GM21515 (cell line): ENCODE data around the gene RRP1.

ENCODE experiments used
- ATAC-seq: cut with Tn5 transposase; IDR thresholded peaks from one replicate; pipeline ENCODE4 v1.9.1; 2021; ENCODE audit not compliant: unreplicated experiment

RRP1 gene, protein sequence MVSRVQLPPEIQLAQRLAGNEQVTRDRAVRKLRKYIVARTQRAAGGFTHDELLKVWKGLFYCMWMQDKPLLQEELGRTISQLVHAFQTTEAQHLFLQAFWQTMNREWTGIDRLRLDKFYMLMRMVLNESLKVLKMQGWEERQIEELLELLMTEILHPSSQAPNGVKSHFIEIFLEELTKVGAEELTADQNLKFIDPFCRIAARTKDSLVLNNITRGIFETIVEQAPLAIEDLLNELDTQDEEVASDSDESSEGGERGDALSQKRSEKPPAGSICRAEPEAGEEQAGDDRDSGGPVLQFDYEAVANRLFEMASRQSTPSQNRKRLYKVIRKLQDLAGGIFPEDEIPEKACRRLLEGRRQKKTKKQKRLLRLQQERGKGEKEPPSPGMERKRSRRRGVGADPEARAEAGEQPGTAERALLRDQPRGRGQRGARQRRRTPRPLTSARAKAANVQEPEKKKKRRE

DNA sequence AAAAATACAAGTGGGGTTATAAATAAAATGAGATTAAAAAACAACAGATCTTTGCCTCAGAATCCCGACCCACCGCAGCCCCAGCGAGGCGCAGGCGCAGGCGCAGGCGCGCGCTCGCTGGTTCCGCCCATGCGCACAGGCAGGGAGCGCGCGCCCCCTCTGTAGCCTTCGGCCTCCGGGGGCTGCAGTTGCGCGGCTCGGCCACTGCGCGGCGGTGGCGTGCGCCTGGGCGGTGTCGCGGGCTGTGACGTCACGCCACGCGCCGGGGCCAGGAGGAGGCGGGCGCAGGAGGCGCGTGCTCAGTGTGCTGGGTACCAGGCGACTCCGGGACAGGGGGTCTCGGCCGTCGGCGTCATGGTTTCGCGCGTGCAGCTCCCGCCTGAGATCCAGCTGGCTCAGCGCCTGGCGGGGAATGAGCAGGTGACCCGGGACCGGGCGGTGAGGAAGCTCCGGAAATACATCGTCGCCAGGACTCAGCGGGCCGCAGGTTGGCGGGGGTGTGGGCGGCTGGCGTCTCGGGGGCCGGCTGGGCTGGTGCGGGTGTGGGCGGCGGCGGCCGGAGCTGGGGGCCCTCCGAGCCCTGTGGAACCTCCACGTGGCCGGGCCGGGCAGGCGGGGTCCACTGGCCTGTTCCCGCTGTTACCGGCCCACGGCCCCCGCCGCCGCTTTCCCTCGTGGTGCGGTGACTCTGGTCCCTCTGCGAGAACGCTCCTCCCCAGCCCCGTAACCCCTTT is at the start of gene RRP1:
Gene RRP1, plus strand, starts transcription at position 302 of the 734 bp plus-strand sequence. Its CDS starts 53 bp downstream, at position 355.
- peak; percentile 82 for ATAC-seq

DNA sequence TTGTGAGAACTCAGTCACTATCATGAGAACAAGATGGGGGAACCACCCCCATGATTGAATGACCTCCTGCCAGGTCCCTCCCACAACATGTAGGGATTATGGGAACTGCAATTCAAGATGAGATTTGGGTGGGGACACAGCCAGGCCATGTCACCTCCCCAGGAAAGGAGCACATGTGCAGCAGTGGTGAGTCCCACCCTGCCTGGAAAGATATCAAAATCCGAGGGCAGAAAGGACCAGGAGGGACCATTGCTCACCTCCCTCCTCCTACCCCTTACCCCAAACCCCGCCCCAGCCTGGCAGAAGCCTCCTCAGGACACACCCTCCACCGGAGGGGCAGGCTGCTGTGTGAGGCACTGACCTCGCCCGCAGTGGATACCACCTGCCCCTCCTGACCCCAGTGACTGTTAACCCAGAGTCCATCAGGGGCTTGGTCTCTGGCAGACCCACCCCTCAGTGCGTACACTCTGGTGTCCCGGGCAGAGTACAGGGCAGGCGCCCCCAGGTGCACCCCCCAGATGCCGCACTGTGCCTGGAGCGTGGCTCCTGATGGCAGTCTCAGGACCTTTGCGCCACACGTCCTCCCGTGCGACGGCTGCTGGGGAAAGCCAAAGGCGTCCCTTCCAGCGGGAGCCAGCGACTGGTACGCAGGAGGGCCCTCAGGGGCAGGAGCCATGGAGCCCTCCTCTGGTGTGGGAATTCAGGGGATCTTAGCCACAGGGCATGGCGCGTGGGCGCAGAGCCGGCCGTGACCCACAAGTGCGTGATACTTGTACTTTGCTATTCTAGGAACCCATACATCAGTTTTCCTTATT is 49.5 kb upstream of the RRP1 start:
- no peak for ATAC-seq

DNA sequence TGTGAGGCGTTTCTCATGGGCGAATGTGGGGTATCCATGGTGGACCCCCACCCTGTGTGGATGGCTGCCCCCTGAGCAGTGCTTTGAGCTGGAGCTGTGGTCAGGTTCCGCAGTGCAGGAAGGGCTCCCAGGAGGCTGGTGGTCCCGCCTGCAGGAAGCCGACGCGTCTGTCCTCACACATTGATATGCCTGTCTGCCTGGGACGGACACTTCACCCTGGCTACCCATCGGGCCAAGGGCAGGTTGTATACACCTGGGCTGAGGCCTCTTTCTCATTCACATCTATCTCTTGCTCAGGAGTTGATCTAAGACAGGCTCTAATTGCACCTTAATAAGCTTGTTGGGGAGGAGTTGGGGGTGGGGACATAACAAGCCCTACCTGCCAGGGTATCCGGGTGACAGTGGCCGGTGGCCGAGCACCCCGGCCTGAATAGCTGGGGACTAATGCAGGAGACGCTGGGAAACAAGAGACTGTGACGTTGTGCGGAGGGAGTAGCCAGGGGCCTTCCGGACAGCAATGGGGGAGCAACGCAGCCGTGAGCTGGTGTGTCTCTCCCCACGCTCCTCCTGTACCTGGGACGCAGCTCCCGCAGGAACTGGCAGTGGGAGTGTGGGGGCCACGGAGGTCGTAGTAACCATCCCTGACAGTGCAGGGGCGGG is 48.8 kb upstream of the RRP1 start:
- ATAC-seq, result no peak

DNA sequence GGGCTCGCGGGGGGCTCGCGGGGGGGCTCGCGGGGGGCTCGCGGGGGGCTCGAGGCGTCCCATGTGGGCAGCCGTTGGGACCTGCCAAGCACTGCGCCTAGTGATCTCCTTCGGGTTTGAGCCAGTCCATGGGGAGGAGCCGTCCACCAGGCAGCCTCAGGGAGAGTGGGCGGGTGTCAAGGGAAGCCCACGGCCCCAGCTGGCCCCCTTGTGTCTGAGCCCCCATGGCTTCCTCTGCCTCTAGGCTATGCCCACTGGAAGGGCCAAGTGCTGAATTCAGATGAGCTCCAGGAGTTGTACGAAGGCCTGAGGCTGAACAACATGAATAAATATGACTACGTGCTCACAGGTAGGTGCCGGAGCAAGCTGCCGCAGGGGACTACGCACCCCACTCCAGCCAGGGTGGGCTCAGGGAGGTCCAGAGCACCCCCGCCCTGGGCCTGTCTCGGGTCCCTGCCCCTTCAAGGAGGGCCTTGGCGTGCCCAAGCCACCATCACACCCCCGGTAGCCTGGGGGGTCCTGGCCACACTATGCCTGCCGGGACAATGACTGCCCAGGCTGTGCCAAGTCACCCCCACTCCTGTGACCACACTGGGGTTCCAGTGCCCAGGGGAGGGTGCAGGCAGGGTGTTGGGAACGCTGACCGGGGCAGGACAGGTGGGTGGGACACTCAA is 47.8 kb upstream of the RRP1 start:
- no peak for ATAC-seq

DNA sequence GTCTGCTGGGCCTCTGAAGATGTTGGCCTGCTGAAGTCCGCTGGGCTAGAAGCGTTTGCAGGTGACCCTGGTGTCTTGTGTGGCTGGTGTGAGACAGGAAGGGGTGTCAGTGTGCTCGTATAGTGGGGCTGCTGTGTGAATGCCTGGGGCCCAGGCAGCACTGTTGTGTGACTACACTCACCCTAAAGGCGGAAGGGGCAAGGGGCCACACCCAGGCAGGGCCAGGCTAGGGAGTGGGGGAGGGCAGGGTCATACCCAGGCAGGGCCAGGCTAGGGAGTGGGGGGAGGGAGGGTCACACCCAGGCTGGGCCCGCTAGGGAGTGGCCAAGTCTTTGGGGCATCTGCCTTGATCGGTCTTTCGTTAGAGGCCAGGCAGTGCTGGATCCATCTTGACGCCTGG is 45.4 kb upstream of the RRP1 start:
- no peak for ATAC-seq

DNA sequence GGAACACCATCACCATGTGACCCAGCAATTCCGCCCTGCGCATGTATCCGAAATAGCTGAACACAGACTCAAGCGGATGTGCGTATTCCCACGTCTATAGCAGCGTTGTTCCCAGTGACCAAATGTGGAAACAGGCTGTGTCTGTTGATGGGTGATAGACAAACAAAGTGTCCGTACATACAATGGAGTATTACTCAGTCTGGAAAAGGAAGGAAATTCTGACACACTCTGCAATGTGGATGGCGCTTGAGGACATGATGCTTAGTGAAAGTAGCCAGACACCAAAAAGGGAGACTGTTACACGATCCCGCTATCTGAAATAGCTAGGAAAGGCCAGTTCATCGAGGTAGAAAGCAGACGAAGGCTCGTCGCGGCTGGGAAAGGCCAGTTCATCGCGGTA is 44.7 kb upstream of the RRP1 start:
- no peak for ATAC-seq

DNA sequence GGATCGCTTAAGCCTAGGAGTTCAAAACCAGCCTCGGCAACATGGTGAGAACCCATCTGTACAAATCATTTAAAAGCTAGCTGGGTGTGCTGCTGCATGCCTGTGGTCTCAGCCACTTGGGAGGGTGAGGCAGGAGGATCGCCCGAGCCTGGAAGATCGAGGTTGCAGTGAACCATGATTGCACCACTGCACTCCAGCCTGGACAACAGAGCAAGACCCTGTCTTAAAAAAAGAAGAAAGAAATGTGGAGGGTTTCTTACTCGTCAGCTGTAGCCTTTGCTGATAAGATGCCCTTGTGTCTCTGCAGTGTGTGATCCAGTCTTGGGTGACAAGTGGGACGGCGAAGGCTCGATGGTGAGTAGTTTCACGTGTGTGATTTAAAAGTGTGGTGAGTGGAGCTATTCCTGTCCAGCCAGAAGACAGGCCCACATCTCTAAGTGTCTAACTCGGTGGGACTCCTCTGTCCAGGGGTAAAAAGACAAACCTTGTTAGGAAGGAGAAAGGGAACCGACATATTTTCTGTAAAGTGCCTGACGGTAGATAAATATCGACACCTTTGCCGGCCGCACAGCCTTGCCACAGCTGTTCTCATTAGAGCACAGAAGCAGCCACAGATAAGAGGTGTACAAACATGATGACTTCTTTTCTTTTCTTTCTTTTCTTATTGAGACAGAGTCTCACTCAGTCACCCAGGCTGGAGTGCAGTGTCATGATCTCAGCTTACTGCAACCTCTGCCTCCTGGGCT is 43.4 kb upstream of the RRP1 start:
- no peak for ATAC-seq

DNA sequence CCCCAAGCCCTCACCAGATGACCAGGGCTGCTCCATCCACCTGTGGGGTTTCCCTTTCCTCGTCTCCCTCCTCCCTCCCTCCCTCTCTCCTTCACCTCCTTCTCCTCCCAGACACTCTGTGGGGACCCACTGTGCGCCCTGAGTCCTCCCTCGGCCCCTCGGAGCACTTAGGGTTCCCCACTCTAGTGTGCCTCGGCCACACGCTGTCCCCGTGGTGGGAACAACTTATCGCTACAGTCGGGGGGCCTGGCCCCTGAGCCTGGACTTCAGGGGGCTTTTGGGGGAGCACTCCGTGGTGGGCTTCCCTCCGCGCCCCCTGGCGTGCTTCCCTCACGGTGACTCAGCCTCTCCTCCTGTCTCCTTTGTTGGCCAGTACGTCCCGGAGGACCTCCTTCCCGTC is 40.8 kb upstream of the RRP1 start:
- ATAC-seq, result no peak

DNA sequence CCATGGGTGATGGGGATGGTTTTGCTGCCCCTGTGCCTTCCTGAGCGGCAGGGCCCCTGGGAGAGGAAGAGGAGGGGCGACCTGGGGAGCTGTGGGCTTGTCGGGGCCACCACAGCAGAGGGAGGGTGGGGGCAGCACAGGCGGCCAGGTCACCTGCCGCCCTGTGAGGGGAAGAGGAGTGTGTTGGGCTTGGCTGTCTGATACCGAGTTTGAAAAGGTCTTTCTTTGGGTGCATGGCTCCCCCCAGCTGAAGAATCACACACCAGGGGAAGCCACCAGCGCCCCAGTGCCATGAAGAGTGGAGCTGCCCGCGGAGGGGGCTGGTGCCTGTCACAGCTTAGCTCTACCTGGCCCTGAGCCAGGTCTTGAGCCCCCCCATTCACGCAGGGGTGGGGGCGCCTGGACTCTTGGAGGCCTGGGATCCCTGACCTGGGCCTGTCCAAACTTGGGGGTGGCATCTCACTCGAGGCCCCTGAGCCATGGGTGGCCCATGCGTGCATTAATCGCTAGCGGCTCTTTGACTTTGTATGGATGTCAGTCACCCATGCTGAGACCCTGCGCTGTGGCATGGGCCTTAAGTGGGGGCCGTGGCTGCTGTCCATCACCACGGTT is 39.6 kb upstream of the RRP1 start:
- no peak for ATAC-seq

DNA sequence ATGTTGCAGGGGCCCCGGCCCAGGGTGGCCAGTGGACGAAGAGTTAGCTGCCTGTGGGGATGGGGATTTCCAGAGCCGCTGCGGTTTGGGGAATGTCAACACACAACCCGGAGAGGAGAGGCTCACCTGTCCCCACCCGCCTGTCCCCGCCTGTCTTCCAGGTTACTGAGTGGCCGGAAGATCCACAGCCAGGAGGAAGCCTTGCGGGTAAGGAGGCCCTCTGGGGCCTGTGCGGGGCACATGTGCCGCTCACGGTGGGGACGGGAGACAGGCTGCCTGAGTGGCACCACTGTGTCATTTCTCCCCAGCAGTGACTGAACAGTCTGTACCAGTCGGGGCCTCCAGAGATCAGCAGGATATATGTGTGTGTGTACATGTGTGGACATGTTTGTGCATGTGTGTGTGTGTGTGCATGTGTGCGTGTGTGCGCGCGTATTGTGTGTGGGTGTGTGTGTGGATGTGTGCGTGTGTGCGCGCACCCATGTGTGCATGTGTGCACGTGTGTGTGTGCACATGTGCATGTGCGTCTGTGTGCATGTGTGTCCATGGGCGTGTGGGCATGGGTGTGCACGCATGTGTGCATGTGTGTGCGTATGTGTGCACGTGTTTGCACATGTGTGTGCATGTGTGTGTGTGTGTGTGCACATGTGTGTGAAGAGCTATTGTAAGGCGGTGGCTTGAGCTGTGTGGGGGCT is 38.9 kb upstream of the RRP1 start:
- no peak for ATAC-seq

DNA sequence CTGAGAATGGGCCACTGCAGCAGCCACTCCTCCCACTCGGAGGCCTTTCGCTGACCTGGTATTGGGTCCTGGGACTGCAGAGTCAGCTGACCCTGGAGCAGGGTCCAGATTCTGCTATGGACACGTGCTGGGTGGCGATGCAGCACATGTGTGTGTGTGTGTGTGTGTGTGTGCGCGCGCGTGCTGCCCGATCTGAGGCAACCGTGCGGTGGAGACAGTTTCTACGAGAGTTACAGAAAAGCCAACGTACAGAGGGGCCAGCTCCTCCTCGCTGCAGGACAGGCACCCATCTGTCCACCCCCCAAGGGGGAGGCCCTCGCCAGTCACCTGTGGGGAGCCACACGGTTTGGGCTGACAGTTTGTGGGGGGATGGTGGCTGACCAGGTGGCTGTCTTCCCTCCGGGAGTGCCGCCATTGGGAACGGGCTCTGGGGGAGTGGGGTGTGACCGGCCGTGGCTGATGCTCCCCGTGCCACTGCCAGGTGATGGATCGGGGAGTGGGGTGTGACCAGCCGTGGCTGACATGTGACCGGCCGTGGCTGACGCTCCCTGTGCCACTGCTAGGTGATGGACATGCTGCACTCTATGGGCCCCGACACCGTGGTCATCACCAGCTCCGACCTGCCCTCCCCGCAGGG is 37.3 kb upstream of the RRP1 start:
- no peak for ATAC-seq

DNA sequence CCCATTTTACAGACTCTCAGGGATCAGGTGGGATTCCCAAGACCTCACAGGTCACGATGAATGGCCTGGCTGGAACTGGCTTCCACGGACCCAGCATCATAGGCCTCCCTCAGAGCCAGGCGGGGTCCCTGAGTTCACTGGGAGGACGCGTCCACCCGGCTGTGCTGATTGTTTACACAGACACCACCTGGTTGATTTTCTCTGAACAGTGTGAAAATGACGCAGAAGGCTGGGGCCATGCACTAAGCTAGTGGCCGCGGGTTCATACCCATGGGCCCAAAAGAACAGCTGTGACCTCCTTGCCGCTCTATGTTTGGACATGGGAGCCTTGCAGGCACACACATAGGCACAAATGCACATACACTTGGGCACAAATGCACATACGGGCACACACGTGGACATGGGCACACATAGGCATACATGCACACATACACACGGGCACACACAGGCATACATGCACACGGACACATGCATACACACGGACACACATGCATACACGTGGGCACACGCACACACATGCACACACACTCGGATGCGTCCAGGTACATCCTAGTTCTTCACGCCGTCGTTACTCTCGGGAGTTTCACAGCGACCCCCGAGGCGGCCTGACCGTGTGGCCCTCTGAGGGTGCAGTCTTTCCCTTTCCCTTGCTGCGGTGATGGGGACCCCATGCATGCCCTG is 36.5 kb upstream of the RRP1 start:
- no peak for ATAC-seq

DNA sequence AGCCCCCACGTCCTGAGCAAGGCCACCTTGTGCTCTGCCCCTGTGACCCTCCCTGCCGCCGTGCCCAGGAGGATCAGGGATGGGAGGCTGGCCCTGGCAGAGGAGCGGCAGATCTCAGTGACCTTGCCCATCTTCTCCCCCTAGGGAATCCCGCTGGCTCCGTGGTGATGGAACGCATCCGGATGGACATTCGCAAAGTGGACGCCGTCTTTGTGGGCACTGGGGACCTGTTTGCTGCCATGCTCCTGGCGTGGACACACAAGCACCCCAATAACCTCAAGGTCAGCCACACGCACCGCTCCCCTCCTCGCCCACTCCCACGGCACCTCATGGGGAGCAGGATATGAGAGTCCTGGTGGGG is 36.0 kb upstream of the RRP1 start:
- no peak for ATAC-seq

DNA sequence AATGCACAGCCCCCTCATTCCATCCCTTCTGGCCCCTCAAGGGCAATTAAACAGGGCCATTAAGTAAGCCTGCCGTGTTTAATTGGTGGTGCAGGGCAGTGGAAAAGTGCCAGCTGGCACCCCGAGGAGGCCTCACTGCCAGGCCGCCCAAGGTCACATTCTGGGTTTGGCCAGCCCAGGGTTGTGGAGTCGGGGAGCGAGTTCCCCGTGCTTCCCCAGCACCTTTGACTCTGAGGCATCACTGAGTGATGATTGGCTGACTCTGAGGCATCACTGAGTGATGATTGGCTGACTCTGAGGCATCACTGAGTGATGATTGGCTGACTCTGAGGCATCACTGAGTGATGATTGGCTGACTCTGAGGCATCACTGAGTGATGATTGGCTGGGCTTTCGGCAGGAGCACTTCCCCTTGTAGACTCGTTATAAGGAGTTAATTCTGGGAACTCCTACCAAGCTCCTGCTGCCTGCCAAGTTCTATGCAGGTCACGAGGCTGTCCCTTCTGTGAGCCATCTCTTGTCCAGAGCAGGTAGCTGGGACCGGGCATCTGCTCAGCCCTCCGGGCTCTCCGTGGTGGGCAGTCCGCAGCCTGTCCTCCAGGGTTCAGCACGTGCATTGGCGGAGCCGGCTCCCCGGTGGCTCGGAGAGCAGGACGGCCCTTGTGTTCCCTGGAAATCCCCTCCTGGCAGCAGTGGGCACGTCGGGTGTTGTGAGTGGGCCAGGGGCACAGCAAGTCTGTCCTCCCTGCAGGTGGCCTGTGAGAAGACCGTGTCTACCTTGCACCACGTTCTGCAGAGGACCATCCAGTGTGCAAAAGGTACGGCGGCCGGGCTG is 34.2 kb upstream of the RRP1 start:
- no peak for ATAC-seq

DNA sequence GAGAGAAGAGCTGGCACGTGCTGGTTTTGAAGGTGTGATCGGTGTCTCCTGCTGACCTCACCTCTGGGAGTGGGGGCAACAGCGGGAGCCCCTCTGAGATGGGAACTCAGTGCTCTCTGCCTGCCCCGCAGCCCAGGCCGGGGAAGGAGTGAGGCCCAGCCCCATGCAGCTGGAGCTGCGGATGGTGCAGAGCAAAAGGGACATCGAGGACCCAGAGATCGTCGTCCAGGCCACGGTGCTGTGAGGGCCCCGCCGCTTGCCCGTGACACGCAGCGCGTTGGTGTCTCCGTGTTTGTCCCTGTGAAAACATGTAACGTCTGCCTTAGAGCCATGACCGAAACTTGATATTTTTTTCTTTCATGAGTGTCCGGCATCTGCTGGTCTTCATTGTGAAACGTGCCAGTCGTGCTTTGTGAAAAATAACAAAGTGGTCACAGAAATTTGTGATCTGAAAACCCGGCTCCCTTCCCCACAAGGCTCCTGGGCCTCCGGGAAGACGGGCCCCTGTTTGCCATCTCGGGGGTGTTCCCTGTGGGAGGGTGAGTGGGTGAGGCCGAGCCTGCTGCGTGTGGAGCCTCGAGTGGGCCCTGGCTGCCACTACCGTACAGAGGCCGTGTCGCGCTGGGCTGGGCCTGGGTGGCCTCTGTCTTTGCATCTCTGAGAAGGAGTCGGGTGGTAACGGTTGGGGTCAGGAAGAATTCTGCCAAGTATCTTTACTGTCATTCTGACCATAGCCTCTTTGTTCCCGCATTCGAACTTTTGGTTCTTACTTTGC is 33.4 kb upstream of the RRP1 start:
- no peak for ATAC-seq

DNA sequence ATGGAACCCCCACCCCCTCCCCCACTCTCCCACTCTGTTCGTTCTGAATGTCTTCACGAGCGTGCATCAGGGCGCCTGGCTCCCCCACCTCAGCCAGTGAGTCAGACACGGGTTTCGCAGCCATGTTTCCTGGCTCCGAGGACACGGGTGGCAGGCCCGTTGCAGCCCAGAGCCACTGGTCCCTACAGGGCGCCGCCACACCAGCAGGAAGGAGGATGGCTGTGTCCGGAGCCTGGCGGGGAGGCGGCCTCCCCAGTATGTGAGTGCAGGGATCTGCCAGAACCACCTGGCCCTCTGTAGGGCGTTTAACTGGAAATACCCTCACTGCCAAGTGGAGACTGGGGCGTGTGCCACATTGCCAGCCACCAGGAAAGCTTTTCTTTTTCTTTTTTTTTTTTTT is 31.8 kb upstream of the RRP1 start:
- ATAC-seq, result no peak
